Spinal cord (tissue), 10 donors: ENCODE data around the gene B3GAT1. TPM values are rescaled to one million over a fixed set of nuclear protein-coding genes. Genes with fewer than 3 reads are reported as not detected.
"Not testable (repeated sequence)": the region's sequence is repeated elsewhere in the genome, so short reads cannot be mapped to it uniquely, and the experiment has no call there.

ENCODE experiments used
- DNase-seq, 6 donors: peaks; one replicate each; pipeline versions ENCODE4 v3.0.0 to v3.0.0-alpha.2; 2013 to 2015; ENCODE audit warnings: low spot score in 6 of 6, low read depth in 4 of 6
- H3K27ac ChIP-seq: one replicate; pipeline ENCODE4 v1.5.1; 2013; ENCODE audit warnings: low read depth, low read length, control low read depth
- H3K27me3 ChIP-seq: one replicate; pipeline ENCODE4 v1.6.1; 2013; ENCODE audit warnings: low read length; ENCODE audit not compliant: control insufficient read depth, insufficient read depth
- H3K36me3 ChIP-seq: one replicate; pipeline ENCODE4 v1.6.1; 2013; ENCODE audit warnings: low read length; ENCODE audit not compliant: control insufficient read depth, insufficient read depth
- H3K4me1 ChIP-seq: one replicate; pipeline ENCODE4 v1.6.1; 2013; ENCODE audit warnings: low read length; ENCODE audit not compliant: control insufficient read depth, insufficient read depth
- H3K4me3 ChIP-seq: one replicate; pipeline ENCODE4 v1.5.1; 2013; ENCODE audit warnings: low read depth, low read length, control low read depth
- H3K9me3 ChIP-seq: one replicate; pipeline ENCODE4 v1.6.1; 2013; ENCODE audit warnings: low read length; ENCODE audit not compliant: control insufficient read depth, insufficient read depth
- WGBS: methylation state at CpG from one replicate; pipeline ENCODE4 v1.1.5; 2013; ENCODE audit warnings: missing lambda C conversion rate; ENCODE audit not compliant: insufficient coverage; 5-methylcytosine and 5-hydroxymethylcytosine counted together
- polyA plus RNA-seq, 2 donors: library from polyadenylated mRNA; unstranded; fragments of 120-200 nt; gene quantifications; one replicate each; pipeline ENCODE4 v1.2.1, GENCODE V29; 2013; ENCODE audit not compliant: insufficient read length in 2 of 2
- total RNA-seq, 2 donors: library from RNA; depleted of rRNA in 1 of 2; stranded (reverse); fragments of 120-200 nt in 1 of 2; fragments of >200 nt in 1 of 2; gene quantifications; one replicate each; pipeline versions ENCODE4 v1.2.3 to v1.2.4, GENCODE V29; 2013 to 2014
- donor health status: healthy.

B3GAT1 gene
- total and polyA plus RNA-seq, 4 donors, result 25.5 to 186 (median 86.9) TPM

- Histone ChIP-seq H3K4me1 (no peaks in the 10 kb centered on the region), H3K36me3 (peaks cover 3% of the 10 kb centered on the region), H3K9me3 (no peaks in the 10 kb centered on the region), H3K27me3 (no peaks in the 10 kb centered on the region), H3K27ac (no peak overlapping the region), H3K4me3 (no peak overlapping the region)
- DNase-seq, result no peak
- WGBS, result 100% methylated on average over 1 of the region's 9 CpGs
Observed at GRCh38 chr11:134350381-134350780, 61.7 kb downstream of the B3GAT1 start.

GRCh38 chr11:134349802-134350355, 62.2 kb downstream of the B3GAT1 start:
- peaks cover 3% of the 10 kb centered on the region for H3K36me3 ChIP-seq
- no peak overlapping the region for H3K4me3 ChIP-seq
- 94% methylated on average over 5 of the region's 10 CpGs for WGBS
- DNase-seq, result no peak
- no peaks in the 10 kb centered on the region for H3K27me3 ChIP-seq
- H3K9me3 ChIP-seq, result no peaks in the 10 kb centered on the region
- no peak overlapping the region for H3K27ac ChIP-seq
- no peaks in the 10 kb centered on the region for H3K4me1 ChIP-seq

GRCh38 chr11:134349109-134349801, 62.8 kb downstream of the B3GAT1 start:
- no peak overlapping the region for H3K4me3 ChIP-seq
- WGBS, result no CpG with 5 or more reads among the region's 6 CpGs
- no peaks in the 10 kb centered on the region for H3K9me3 ChIP-seq

GRCh38 chr11:134347441-134347840, 64.6 kb downstream of the B3GAT1 start:
- H3K9me3 ChIP-seq, result no peaks in the 10 kb centered on the region
- no peak for DNase-seq
- H3K4me3 ChIP-seq, result no peak overlapping the region
- H3K27ac ChIP-seq, result no peak overlapping the region
- peaks cover 5% of the 10 kb centered on the region for H3K36me3 ChIP-seq
- H3K27me3 ChIP-seq, result no peaks in the 10 kb centered on the region
- WGBS, result 93% methylated on average over 10 of the region's 10 CpGs
- no peaks in the 10 kb centered on the region for H3K4me1 ChIP-seq

More at GRCh38 chr11:134349109-134349801, 62.8 kb downstream of the B3GAT1 start:
- H3K27me3 ChIP-seq, result no peaks in the 10 kb centered on the region
- DNase-seq, result no peak
- H3K27ac ChIP-seq, result no peak overlapping the region
- H3K36me3 ChIP-seq, result peaks cover 3% of the 10 kb centered on the region
- no peaks in the 10 kb centered on the region for H3K4me1 ChIP-seq

GRCh38 chr11:134346976-134347350, 65.1 kb downstream of the B3GAT1 start:
- peaks cover 6% of the 10 kb centered on the region for H3K36me3 ChIP-seq
- DNase-seq, result no peak
- no peaks in the 10 kb centered on the region for H3K9me3 ChIP-seq
- H3K27ac ChIP-seq, result no peak overlapping the region
- no peak overlapping the region for H3K4me3 ChIP-seq
- no peaks in the 10 kb centered on the region for H3K27me3 ChIP-seq
- no peaks in the 10 kb centered on the region for H3K4me1 ChIP-seq
- WGBS, result 83% methylated on average over 2 of the region's 5 CpGs

GRCh38 chr11:134346101-134346975, 65.7 kb downstream of the B3GAT1 start:
- H3K9me3 ChIP-seq, result no peaks in the 10 kb centered on the region
- no peak overlapping the region for H3K27ac ChIP-seq
- DNase-seq, result no peak
- 62% methylated on average over 10 of the region's 22 CpGs for WGBS
- H3K27me3 ChIP-seq, result no peaks in the 10 kb centered on the region
- peaks cover 10% of the 10 kb centered on the region for H3K36me3 ChIP-seq
- H3K4me3 ChIP-seq, result no peak overlapping the region
- H3K4me1 ChIP-seq, result no peaks in the 10 kb centered on the region

- H3K9me3 ChIP-seq, result no peaks in the 10 kb centered on the region
- no peak overlapping the region for H3K4me3 ChIP-seq
- 97% methylated on average over 4 of the region's 4 CpGs for WGBS
Observed at GRCh38 chr11:134345237-134345550, 66.8 kb downstream of the B3GAT1 start.

GRCh38 chr11:134344497-134345236, 67.4 kb downstream of the B3GAT1 start:
- not testable (repeated sequence) for H3K36me3 ChIP-seq, H3K4me1 ChIP-seq, H3K4me3 ChIP-seq, H3K27me3 ChIP-seq, H3K9me3 ChIP-seq, H3K27ac ChIP-seq, DNase-seq
- 90% methylated on average over 16 of the region's 28 CpGs for WGBS

More at GRCh38 chr11:134345237-134345550, 66.8 kb downstream of the B3GAT1 start:
- Histone ChIP-seq H3K27me3 (no peaks in the 10 kb centered on the region), H3K4me1 (peaks cover 4% of the 10 kb centered on the region), H3K36me3 (peaks cover 10% of the 10 kb centered on the region), H3K27ac (no peak overlapping the region)
- no peak for DNase-seq

GRCh38 chr11:134343646-134344045, 68.4 kb downstream of the B3GAT1 start:
- Histone ChIP-seq H3K9me3 (no peaks in the 10 kb centered on the region), H3K4me1 (peaks cover 4% of the 10 kb centered on the region), H3K4me3 (no peak overlapping the region), H3K27me3 (no peaks in the 10 kb centered on the region), H3K36me3 (peaks cover 10% of the 10 kb centered on the region), H3K27ac (no peak overlapping the region)
- no peak for DNase-seq
- 88% methylated on average over 14 of the region's 15 CpGs for whole genome bisulfite sequencing
